CD4-positive, alpha-beta T cell treated with Interleukin-6 for 4 hours (primary cell): ENCODE results near the gene STX11.
"Not testable (repeated sequence)": the region's sequence is repeated elsewhere in the genome, so short reads cannot be mapped to it uniquely, and the experiment has no call there.

Experiments
- DNase-seq: peaks from one replicate; pipeline ENCODE4 v3.0.0-alpha.2; 2020; ENCODE audit warnings: mixed read lengths

The STX11 gene

DNA sequence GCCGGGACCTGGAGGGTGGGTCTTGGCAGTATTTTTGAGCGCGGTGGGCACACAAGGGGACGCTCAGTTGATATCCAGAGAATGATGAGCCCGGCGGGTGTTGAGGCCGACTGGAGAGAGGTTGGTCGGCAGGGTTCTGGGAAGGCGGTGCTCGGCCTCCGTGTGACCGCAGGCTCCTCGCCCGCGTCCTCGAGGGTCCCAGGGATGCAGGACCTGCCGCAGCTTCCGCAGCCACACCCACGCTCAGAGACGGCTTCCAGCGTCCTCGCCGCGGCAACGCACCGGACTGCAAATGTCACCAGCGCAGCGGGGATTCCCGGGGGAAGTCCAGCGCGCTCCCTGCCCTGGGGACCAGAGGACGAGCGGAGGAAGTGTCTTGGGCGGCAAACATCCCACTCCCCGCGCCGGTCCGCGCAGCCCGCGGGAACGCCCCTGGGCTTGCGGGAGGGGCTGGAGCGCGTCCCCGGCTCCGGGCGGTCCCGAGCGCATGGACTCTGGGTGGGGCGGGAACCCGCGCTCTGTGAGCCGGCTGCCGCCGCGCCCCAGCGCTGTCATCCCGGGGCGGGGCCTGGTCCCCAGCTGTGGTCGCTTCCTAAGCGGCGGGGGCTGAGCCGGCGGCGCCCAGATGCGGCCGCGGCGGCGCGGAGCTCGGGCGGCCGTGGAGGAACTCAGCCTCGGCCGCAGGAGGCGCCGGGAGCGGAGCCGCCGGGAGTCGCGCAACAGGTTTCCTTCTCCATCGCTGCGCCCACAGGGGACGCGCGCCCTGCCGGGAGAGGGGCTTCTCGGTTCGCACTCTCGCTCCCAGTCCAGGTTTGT, at the start of gene STX11:
TSS of gene STX11 (plus strand) at position 624 of the 816 bp plus-strand sequence. CDS start 36,111 bp downstream, outside the sequence.
- peak; percentile 82 for DNase-seq

DNA sequence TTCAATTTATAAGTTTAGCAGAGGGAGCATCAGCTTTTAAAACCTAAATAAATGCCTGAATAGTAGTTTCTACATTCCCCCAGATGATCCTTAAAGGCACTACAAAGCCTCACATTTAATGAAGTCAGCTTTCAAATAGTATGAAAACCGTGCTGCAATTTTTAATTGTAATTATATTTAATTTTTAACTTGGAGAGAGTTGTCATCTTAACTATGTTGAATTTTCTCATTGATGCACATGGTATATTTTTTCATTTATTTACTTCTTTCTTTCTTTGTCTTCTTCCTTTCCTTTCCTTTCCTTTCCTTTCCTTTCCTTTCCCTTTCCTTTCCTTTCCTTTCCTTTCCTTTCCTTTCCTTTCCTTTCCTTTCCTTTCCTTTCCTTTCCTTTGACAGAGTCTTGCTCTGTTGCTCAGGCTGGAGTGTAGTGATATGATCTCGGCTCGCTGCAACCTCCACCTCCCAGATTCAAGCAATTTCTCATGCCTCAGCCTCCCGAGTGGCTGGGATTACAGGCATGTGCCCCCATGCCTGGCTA, 47.2 kb upstream of the STX11 start:
- no peak for DNase-seq

- no peak for DNase-seq
Measured at GRCh38 chr6:144104488-144104887, 45.8 kb upstream of the STX11 start.

DNA sequence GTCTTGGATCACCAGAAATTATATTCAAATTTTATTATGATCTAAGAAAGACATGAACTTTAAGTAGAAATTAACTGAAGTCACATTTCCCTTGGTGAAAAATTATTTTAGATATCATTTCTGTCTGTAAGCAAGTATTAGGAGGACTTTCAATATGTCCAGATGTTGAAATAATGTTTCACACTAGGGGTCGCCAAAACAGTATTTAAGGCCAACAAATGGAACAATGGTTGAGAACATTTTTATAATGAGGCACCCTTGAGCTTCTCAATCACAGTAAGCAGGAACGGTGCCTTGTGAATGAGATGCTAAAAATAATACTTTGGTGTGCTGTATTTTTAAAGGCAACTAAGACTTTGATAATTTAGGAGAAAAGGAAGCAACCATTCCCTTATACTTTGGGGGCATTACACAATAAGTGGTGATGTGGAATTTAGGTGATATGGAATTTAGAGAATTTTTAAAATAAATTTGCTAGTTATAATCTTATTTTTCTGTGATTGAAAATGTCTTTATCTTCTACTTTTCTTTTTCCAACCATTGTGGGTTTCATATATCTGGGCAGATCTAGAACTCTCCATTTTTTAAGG, 45.3 kb upstream of the STX11 start:
- DNase-seq = peak; percentile 51

DNA sequence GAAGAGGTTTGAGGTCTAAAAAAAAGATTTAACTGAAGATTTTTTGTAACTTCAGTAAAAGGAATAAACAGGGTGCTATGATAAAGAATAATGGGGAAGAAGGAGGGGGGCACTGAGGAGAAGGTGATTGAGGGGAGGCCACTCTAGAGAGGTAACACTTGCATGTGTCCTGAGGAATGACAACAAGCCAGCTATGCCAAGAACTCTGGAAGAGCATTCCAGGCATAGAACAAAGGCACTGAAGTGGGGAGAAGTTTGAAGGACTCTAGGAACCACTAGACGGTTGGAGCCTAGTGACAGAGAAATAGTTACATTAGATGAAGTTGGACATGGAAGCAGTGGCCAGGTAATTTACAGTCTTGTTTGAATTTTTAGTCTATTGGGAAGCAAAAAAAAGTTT, 44.1 kb upstream of the STX11 start:
- DNase-seq = no peak

DNA sequence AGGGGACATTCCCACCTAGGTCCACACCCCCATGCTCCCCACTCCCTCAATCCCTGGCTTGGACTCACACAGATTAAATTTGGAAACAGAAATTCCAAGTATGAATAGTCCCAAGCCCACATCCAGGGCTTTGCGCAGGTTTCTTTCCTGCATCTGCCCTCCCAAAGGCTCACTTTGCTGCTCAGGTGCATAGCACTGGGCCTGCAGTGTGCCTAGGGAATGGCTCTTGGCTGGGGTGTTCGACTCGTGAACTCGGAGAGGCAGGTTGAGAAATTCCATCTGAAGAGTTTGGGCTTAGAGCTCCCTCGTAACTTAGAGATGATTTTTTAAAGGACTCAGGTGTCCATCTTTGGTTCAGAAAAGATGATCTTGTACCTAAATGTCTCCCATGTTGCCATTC, 40.1 kb upstream of the STX11 start:
- DNase-seq = no peak

DNA sequence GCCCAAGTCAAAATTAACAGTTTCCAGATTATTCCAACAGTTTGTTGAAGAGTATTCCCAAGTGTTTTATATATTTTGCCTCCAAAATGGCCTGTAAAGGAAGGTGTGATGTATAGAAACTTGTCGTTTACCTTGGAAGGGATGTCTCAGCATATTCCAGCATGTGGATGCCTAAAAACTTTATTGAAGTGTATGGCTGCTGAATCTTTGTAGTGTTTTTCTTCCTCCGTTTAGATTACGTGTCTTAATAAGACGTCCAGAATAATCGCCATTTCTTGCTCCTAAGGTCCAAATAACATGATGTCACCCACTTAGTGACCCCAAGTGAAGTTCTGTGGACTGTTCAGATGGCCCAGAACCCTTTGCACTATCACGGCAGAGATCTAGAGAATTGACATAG, 37.0 kb upstream of the STX11 start:
- DNase-seq = no peak

GRCh38 chr6:144115219-144115618, 35.1 kb upstream of the STX11 start:
- DNase-seq = no peak

GRCh38 chr6:144119376-144119775, 30.9 kb upstream of the STX11 start:
- no peak for DNase-seq

GRCh38 chr6:144122861-144123260, 27.5 kb upstream of the STX11 start:
- no peak for DNase-seq

DNA sequence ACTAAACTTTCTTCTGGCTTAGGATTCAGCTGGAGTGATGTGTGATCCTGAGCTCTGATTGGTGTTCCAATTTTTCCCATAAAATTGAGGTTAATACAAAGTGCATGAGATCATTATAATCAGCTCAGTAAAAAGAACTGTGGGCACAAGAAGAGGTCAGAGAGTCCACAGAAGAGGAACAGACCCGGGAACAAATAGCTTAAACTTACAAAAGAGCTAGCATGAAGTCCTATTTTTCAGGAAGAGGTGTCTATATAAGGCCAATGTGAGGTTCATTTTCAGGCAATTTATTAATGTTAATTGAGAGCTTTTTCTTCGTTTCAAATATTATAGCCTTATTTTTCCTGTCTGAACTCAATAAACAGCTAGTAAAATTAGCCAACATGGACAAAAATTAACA, 26.9 kb upstream of the STX11 start:
- no peak for DNase-seq

DNA sequence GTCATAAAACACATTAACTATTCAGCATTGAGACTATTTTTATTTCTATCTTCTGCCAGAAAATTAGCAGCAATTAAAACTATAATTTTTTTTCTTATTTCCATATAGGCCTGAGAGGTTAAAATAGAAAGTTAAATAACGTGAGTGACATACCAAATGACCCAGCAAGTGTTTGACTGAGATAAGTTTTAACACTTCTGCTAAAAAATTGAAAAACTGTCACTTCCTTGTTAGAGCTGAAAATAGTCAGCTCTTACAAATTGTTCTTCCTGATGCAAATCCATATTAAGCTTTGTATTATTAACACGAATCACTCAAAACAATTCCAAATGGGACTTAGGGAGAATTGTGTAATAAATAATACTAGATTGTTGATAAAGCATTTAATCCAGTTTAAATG, 26.5 kb upstream of the STX11 start:
- no peak for DNase-seq

- no peak for DNase-seq
Measured at GRCh38 chr6:144127097-144127496, 23.2 kb upstream of the STX11 start.

DNA sequence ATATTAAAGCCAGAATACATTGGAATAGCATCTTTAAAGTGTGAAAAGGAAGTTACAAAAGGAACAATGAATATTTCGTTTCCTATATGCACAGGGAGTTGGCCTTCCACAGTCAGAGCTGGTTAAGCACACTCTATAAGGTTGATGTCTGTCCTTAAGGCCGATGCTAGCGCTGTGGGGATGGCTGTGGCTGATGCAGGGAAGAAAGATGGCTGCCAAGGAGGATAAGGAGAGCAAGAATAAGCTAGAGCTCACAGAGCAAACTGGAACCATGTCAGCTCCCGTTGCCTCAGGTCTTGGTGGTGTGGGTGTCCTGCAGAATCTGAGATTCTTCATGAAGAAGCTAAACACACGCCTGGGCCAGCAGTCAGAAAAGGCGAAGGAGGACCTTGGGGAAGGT, 20.8 kb upstream of the STX11 start:
- no peak for DNase-seq

DNA sequence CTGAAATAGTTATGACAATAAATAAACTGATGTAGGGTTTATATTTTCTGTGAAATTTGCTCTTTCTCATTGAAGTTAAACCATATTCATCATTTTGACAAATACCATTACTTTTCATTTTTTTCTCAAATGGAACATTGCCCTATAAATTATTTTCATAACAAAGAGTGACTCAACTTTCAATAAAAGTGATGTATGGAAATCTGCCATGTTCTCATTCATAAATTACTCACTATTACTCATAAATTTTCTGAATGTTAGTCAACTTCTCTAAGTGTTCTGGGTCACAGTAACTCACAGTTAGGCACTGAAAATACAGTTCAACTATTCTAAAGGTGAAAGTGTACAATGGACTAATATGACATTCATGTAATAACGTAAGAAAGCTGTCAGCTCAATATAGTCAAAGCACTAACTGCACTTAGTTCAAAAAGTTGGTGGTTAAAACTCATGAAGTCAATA, 19.0 kb upstream of the STX11 start:
- DNase-seq = no peak

DNA sequence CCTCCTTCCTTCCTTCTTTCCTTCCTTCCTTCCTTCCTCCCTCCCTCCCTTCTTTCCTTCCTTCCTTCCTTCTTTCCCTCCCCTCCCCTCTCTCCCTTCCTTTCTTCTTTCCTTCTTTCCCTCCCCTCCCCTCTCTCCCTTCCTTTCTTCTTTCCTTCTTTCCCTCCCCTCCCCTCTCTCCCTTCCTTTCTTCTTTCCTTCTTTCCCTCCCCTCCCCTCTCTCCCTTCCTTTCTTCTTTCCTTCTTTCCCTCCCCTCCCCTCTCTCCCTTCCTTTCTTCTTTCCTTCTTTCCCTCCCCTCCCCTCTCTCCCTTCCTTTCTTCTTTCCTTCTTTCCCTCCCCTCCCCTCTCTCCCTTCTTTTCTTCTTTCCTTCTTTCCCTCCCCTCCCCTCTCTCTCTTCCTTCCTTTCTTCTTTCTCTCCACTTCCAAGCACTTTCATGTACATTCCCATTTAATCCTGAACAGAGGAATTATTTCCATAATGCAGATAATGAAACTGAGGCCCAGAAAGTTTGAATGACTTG, 18.1 kb upstream of the STX11 start:
- not testable (repeated sequence) for DNase-seq

DNA sequence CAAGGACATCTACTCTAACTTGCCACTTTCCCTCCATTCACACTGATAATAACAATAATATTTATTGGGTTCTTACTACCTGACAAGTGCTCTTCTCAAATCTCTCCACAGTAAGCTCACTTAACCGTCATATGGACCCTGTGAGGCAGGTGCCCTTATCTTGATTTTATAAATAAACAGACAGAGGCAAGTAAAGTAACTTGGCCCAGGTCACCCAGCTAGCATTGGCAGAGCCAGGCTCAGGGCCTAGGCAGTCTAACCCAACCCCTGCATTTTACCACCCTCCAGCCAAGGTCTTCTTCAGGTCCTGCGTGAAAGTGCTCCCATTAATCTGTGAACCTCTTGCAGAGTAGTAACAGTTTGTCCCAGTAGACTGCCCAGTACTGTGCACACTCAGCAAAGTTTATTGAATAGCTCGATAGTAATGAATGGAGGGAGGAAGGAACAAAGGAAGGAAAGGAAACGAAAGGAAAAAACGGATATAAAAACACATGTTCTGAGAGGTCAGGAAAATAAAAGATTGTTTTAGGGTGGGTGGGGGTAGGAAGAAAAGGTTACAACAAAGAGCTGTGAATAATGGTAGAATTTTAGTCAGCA, 17.0 kb upstream of the STX11 start:
- no peak for DNase-seq

DNA sequence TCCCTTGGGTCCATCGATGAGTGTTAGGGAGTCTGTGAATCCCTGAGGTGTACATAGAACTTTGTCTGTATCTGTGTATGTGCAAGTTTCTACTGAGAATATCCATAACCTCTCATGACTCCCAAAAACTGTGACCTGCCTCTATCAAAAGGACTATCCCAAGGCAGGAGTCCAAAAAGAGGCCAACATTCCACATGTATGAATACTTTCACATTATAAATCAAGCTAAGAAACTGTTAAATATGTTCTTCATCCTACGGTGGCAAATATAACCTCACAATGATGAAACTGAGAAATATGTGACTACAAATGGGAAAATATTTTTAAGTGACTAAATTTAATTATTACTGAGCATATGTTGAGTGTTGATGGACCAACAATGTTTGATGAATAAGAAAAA, 16.1 kb upstream of the STX11 start:
- DNase-seq = no peak

DNA sequence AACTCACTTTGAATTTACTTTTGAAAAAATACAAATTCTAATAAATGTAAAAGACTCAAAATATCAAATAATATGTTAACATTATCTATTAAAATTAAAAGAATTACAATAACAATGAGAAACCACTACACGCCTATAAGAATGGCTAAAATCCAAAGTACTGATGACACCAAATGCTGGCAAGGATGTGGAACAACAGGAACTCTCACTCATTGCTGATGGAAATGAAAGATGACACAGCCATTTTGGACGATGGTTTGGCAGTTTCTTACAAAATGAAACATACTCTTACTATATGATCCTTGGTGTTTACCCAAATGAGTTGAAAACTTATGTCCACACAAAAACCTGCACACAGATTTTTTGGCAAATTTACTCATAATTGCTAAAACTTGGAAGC, 15.6 kb upstream of the STX11 start:
- no peak for DNase-seq

DNA sequence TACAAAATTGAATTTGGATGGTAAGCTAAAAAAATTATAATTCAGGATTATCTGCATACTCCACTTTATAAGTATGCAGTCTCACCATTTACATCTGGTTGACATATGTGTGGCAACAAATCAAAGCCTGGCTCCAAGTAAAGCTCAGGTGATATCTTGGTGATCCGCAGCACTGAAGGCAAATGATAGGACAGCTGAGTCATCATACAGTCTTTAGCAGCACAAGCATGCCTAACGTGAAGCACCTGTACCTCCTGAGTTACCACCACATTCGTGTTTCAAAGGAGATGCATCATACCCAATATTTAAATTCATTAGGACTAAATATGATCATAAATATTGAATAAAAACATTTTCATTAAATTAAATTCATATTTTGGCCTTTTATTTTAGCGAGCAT, 11.8 kb upstream of the STX11 start:
- no peak for DNase-seq

- DNase-seq = no peak
Measured at GRCh38 chr6:144139817-144140216, 10.5 kb upstream of the STX11 start.

- no peak for DNase-seq
Measured at GRCh38 chr6:144140867-144141266, 9.4 kb upstream of the STX11 start.

- DNase-seq = no peak
Measured at GRCh38 chr6:144141470-144141869, 8.8 kb upstream of the STX11 start.

- DNase-seq = no peak
Measured at GRCh38 chr6:144143106-144143505, 7.2 kb upstream of the STX11 start.
